RWPE2 (cell line): ENCODE measurements around the gene PSME3IP1.

Experiments used
- ATAC-seq: fragments of 200-7000 bp; cut with Tn5 transposase; 3 replicates; pipeline ENCODE4 v1.9.1; 2021; ENCODE audit warnings: low read depth
- DNase-seq: peaks from one replicate; pipeline ENCODE4 v3.0.0-alpha.2; 2020; ENCODE audit warnings: low spot score
- H3K27ac ChIP-seq: fragments of 450-650 bp; 2 replicates; pipeline ENCODE4 v1.5.1; 2017; ENCODE audit warnings: mild to moderate bottlenecking; ENCODE audit not compliant: poor library complexity, severe bottlenecking
- H3K27me3 ChIP-seq: fragments of 250-450 bp; sonication (Bioruptor Pico); 2 replicates; pipeline ENCODE4 v1.5.1; 2021; ENCODE audit warnings: mild to moderate bottlenecking, moderate library complexity; ENCODE audit not compliant: insufficient read depth, poor library complexity, severe bottlenecking
- H3K36me3 ChIP-seq: fragments of 250-450 bp; sonication (Bioruptor Pico); 2 replicates; pipeline ENCODE4 v1.5.1; 2020; ENCODE audit warnings: low read depth, mild to moderate bottlenecking, moderate library complexity
- H3K4me1 ChIP-seq: fragments of 250-450 bp; sonication (Bioruptor Pico); 2 replicates; pipeline ENCODE4 v1.5.1; 2021; ENCODE audit warnings: mild to moderate bottlenecking, moderate library complexity; ENCODE audit not compliant: insufficient read depth, poor library complexity, severe bottlenecking
- H3K4me3 ChIP-seq: fragments of 250-450 bp; sonication (Bioruptor Pico); 2 replicates; pipeline ENCODE4 v1.5.1; 2021; ENCODE audit warnings: mild to moderate bottlenecking, moderate library complexity; ENCODE audit not compliant: severe bottlenecking
- H3K9me3 ChIP-seq: fragments of 250-450 bp; sonication (Bioruptor Pico); 2 replicates; pipeline ENCODE4 v1.5.1; 2021; ENCODE audit warnings: mild to moderate bottlenecking, moderate library complexity; ENCODE audit not compliant: severe bottlenecking
- CTCF ChIP-seq: fragments of 450-650 bp; IDR thresholded peaks from one replicate; pipeline ENCODE4 v1.5.1; 2017; ENCODE audit warnings: mild to moderate bottlenecking, moderate library complexity; ENCODE audit not compliant: poor library complexity, severe bottlenecking

The PSME3IP1 gene

GRCh38 chr16:57147381-57148221, 38.2 kb downstream of the PSME3IP1 start:
- Histone ChIP-seq H3K4me1 (peaks cover 9% of the 10 kb centered on the region), H3K4me3 (no peak overlapping the region), H3K9me3 (no peaks in the 10 kb centered on the region), H3K36me3 (peaks cover 5% of the 10 kb centered on the region; the same call in 1 of the 2 replicates), H3K27ac (peak overlapping the region; percentile 33), H3K27me3 (no peaks in the 10 kb centered on the region)
- ATAC-seq = peak; percentile 21
- no peak for TF ChIP-seq CTCF
- DNase-seq = no peak

- ATAC-seq = peak; percentile 46
- Histone ChIP-seq H3K27ac (peak overlapping the region; percentile 33), H3K36me3 (no peaks in the 10 kb centered on the region), H3K4me1 (peaks cover 9% of the 10 kb centered on the region), H3K4me3 (no peak overlapping the region), H3K9me3 (no peaks in the 10 kb centered on the region), H3K27me3 (no peaks in the 10 kb centered on the region)
- TF ChIP-seq CTCF = peak; percentile 9
- no peak for DNase-seq
These were observed 39.1 kb downstream of the PSME3IP1 start for GRCh38 chr16:57146735-57147134.

- no peak for TF ChIP-seq CTCF
- Histone ChIP-seq H3K27me3 (no peaks in the 10 kb centered on the region), H3K27ac (no peak overlapping the region), H3K4me3 (no peak overlapping the region), H3K36me3 (no peaks in the 10 kb centered on the region), H3K9me3 (no peaks in the 10 kb centered on the region), H3K4me1 (peaks cover 9% of the 10 kb centered on the region)
- no peak for DNase-seq
- ATAC-seq = peak; percentile 6; the same call in 2 of the 3 replicates
These were observed 39.7 kb downstream of the PSME3IP1 start for GRCh38 chr16:57146040-57146647.

GRCh38 chr16:57145046-57146021, 40.5 kb downstream of the PSME3IP1 start:
- ATAC-seq (no peak), DNase-seq (no peak)
- Histone ChIP-seq H3K4me3 (no peak overlapping the region), H3K4me1 (peaks cover 12% of the 10 kb centered on the region), H3K36me3 (no peaks in the 10 kb centered on the region), H3K27me3 (no peaks in the 10 kb centered on the region), H3K9me3 (no peaks in the 10 kb centered on the region), H3K27ac (no peak overlapping the region)
- TF ChIP-seq CTCF = no peak
